ENCODE data around the gene MIGA1. TPM values are rescaled to one million over a fixed set of nuclear protein-coding genes. Genes with fewer than 3 reads are reported as not detected.
A peak's percentile ranks its signal among the peaks of the same experiment; 100 is the strongest.

MIGA1 gene
- total RNA-seq, 2 experiments from 2014 or later, result 7.7 to 8.8 TPM

DNA sequence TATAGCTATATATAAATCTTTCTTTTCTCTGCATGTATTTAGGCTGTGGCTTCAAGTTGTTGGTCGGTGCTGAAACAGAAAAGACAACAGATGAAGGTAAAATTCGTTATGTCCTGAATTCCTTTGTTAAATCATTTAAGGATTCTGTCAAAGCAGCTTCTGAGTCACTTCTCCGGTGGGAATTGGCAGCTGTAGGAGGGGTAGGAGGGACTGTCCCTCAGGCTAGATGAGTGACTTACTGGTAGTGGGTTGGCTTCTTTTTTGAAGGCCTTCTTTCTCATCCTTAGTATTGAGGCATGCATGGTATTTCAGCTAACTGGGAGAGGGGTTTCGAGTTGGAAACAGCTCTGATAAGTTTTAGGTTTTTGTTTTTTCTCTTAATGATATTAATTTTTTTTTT lies 86.8 kb downstream of the MIGA1 start:
- H3K9me3 Mint-ChIP-seq, result no peaks in the 10 kb centered on the region
- peaks cover 24% of the 10 kb centered on the region for H3K36me3 Mint-ChIP-seq (ENCODE audit: low read depth)
- H3K27me3 Mint-ChIP-seq (ENCODE audit: low read depth), result no peaks in the 10 kb centered on the region
- H3K4me1 Mint-ChIP-seq (ENCODE audit: low read depth), result no peaks in the 10 kb centered on the region
- CTCF ChIA-PET, result interaction anchor here (0.9 kb wide), 1 partner anchor 12 kb away, joined by 3 read pairs; no protein-coding TSS in a partner anchor
- no peak overlapping the region for H3K4me3 Mint-ChIP-seq
- intact Hi-C loops (cut with micrococcal nuclease), result no loop called here
- no peak for DNase-seq
- H3K27ac Mint-ChIP-seq, result no peak overlapping the region

DNA sequence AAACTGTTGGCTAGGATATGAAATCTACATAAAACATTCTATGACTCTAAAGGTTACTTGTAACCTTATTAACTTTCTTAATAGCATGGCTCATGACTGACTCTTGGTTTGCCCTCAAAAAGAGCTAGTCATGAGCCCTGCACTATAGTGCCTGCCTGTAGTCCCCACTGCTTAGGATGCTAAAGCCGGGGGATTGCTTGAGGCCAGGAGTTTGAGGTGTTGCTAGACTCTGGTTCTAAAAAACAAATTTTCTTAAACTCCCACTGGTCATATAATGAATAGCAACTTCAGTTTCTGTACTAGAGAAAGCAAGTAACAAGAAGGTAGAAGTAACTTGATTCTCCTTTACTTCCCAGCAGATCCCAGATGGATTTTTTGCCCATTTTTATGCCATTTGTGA lies 93.2 kb downstream of the MIGA1 start:
- H3K4me1 Mint-ChIP-seq (ENCODE audit: low read depth), result no peaks in the 10 kb centered on the region
- H3K4me3 Mint-ChIP-seq, result no peak overlapping the region
- no peaks in the 10 kb centered on the region for H3K27me3 Mint-ChIP-seq (ENCODE audit: low read depth)
- H3K36me3 Mint-ChIP-seq (ENCODE audit: low read depth), result peaks cover 13% of the 10 kb centered on the region
- H3K9me3 Mint-ChIP-seq, result no peaks in the 10 kb centered on the region
- CTCF ChIA-PET, result interaction anchor here (1.2 kb wide), 1 partner anchor 28 kb away, joined by 3 read pairs; no protein-coding TSS in a partner anchor
- intact Hi-C loops (cut with micrococcal nuclease), result no loop called here
- no peak for DNase-seq
- no peak overlapping the region for H3K27ac Mint-ChIP-seq

DNA sequence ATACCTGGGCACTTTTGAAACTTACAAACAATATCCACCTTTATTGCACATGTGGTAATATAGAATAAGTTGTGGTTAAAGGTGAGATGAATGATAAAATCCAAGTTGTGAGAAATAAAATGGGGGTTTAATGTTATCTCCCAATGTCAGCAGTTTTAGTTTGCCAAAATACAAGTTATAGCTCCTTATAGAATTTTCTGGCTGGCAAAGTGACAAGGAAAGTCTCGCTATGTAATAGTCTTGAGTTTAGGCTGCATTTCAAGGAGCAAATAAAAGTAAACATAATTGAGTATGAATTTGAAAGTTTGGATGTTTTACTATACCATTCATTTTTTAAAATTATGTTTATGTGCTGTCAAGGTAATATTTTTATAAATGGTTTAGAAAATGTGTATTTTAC lies 94.0 kb downstream of the MIGA1 start:
- Mint-ChIP-seq H3K9me3 (no peaks in the 10 kb centered on the region), H3K4me1 (ENCODE audit: low read depth) (no peaks in the 10 kb centered on the region), H3K27ac (no peak overlapping the region), H3K4me3 (no peak overlapping the region), H3K36me3 (ENCODE audit: low read depth) (peaks cover 11% of the 10 kb centered on the region), H3K27me3 (ENCODE audit: low read depth) (no peaks in the 10 kb centered on the region)
- DNase-seq, result no peak
- CTCF ChIA-PET, result interaction anchor here (1.2 kb wide), 1 partner anchor 27 kb away, joined by 3 read pairs; no protein-coding TSS in a partner anchor
- intact Hi-C loops (cut with micrococcal nuclease), result no loop called here

- no peak for DNase-seq
- H3K4me3 Mint-ChIP-seq, result no peak overlapping the region
- intact Hi-C loops (cut with micrococcal nuclease), result no loop called here
- H3K27me3 Mint-ChIP-seq (ENCODE audit: low read depth), result no peaks in the 10 kb centered on the region
- peaks cover 7% of the 10 kb centered on the region for H3K36me3 Mint-ChIP-seq (ENCODE audit: low read depth)
- H3K27ac Mint-ChIP-seq, result no peak overlapping the region
- no peaks in the 10 kb centered on the region for H3K4me1 Mint-ChIP-seq (ENCODE audit: low read depth)
- H3K9me3 Mint-ChIP-seq, result no peaks in the 10 kb centered on the region
- CTCF ChIA-PET, result interaction anchor here (0.6 kb wide), 1 partner anchor 107 kb away, joined by 3 read pairs; no protein-coding TSS in a partner anchor
These were observed 95.5 kb downstream of the MIGA1 start for GRCh38 chr1:77874804-77875445.

DNA sequence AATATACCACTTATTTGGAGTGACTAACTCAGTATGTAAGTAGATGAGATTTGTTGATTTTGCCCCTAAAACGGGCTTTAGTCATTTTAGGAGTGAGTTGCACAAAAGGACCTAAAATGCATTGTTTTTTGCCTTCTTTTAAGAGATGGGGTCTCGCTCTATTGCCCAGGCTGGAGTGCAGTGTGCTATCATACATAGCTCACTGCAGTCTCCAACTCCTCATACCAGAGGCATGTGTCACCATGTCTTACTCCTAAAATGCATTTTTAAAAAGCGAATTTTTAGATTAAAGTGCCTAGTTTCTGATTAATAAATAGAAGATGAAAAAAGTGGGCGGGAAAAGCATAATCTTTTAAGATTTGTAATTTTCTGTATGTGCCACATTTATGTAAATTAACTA lies 97.4 kb downstream of the MIGA1 start:
- Mint-ChIP-seq H3K4me1 (ENCODE audit: low read depth) (peaks cover 6% of the 10 kb centered on the region), H3K27ac (no peak overlapping the region), H3K4me3 (no peak overlapping the region), H3K9me3 (no peaks in the 10 kb centered on the region), H3K36me3 (ENCODE audit: low read depth) (peaks cover 7% of the 10 kb centered on the region), H3K27me3 (ENCODE audit: low read depth) (no peaks in the 10 kb centered on the region)
- no peak for DNase-seq
- intact Hi-C loops (cut with micrococcal nuclease), result no loop called here
- CTCF ChIA-PET, result no interaction called here

DNA sequence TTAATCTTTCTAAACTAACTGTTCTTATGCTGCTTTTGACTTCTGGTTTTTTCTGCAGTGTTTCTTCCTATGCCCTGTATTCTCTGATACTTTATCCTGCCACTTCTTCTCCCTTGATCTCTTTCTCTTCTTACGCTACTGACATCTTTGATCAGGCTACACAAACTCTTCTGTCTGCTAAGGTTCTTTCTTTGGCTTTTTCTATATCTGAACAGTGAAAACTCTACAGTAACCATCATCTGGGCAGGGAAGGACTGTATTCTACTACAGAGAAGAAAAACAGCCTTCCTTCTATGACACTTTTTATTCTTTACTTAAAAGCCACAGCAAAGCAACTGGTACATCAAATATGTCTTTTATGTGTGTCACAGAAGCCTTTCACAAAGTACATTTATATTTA lies 101.6 kb downstream of the MIGA1 start:
- H3K9me3 Mint-ChIP-seq, result no peaks in the 10 kb centered on the region
- CTCF ChIA-PET, result no interaction called here
- H3K27me3 Mint-ChIP-seq (ENCODE audit: low read depth), result no peaks in the 10 kb centered on the region
- peaks cover 6% of the 10 kb centered on the region for H3K4me1 Mint-ChIP-seq (ENCODE audit: low read depth)
- DNase-seq, result no peak
- peaks cover 2% of the 10 kb centered on the region for H3K36me3 Mint-ChIP-seq (ENCODE audit: low read depth)
- H3K4me3 Mint-ChIP-seq, result no peak overlapping the region
- intact Hi-C loops (cut with micrococcal nuclease), result no loop called here
- no peak overlapping the region for H3K27ac Mint-ChIP-seq

DNA sequence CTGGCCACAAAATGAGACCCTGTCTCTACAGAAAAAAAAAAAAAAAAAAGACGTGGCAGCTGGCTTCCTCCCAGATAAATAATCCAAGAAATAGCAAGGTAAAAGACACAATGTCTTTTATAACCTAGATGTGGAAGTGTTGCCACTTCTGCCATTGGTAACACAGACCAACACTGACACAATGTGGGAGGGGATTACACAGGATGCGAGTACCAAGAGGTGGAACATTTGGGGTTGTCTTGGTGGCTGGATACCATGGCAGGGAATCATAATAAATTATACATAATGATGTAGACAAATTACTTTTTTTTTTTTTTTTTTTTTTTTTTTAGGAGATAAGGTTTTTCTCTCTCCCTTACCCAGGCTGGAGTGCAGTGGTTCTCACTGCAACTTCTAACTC lies 103.0 kb downstream of the MIGA1 start:
- Mint-ChIP-seq H3K4me3 (no peak overlapping the region), H3K27ac (no peak overlapping the region), H3K27me3 (ENCODE audit: low read depth) (peaks cover 6% of the 10 kb centered on the region), H3K36me3 (ENCODE audit: low read depth) (peaks cover 5% of the 10 kb centered on the region), H3K9me3 (no peaks in the 10 kb centered on the region), H3K4me1 (ENCODE audit: low read depth) (peaks cover 6% of the 10 kb centered on the region)
- CTCF ChIA-PET, result no interaction called here
- no peak for DNase-seq
- intact Hi-C loops (cut with micrococcal nuclease), result no loop called here

- peaks cover 5% of the 10 kb centered on the region for H3K36me3 Mint-ChIP-seq (ENCODE audit: low read depth)
- no peaks in the 10 kb centered on the region for H3K9me3 Mint-ChIP-seq
- intact Hi-C loops (cut with micrococcal nuclease), result no loop called here
- H3K27ac Mint-ChIP-seq, result no peak within 1 kb of the TSS
- H3K4me3 Mint-ChIP-seq, result peak within 1 kb of the TSS; percentile 66
- DNase-seq, result peak; percentile 7
- H3K4me1 Mint-ChIP-seq (ENCODE audit: low read depth), result peaks cover 7% of the 10 kb centered on the region
- H3K27me3 Mint-ChIP-seq (ENCODE audit: low read depth), result peaks cover 18% of the 10 kb centered on the region
- CTCF ChIA-PET, result interaction anchor here (0.5 to 1.1 kb wide), 3 partner anchors 62 to 244 kb away, joined by 3 to 5 read pairs (median 4); no protein-coding TSS in a partner anchor
These were observed 108.8 kb downstream of the MIGA1 start, which contains the start of gene NEXN for GRCh38 chr1:77888081-77888780. TSS of gene NEXN (plus strand) at chr1:77888624. CDS start at chr1:77916107, 27,483 bp downstream.

DNA sequence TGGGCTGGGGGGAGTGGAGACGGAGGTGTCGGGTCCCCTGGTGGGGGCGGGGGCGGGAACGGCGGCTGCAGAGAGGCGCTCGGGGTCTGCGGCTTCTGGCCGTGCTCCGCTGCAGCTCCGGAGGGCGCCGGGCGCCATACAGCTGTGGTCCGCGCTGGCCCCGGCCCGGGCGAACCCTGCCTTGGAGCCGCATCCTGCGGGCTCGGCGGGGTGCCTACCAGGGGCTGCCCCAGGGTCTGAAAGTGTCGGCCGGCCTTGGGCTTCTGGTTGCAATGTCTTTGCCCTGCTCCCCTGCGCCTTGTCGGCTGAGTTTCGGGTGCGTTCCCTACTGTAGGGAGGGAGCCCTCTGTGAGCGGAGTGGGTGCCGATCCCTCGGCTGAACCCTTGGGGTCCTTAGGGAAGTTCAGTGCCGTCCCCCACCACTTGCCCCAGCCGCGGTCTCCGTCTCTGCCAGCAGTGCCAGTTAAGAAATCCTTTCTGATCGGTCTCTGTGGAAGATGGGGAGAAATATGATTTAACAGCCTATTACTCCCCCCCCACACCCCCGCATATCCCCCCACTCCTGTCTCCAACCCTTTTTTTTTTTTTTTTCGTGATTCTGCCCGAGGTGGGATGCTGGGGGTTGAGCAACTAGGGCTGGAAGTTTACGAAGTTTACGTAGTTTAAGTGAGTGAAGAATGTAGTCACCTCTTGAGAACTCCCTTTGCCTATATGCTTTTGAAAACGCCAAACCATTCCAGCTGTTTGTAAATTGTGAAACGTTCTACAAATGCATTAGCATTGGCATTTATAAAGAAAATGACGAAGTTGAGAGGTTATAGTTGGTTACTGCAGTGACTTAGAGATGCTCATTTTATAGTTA lies 109.6 kb downstream of the MIGA1 start:
- DNase-seq, result peak; percentile 38
- intact Hi-C loops (cut with micrococcal nuclease), result no loop called here
- H3K27ac Mint-ChIP-seq, result no peak overlapping the region
- H3K4me1 Mint-ChIP-seq (ENCODE audit: low read depth), result peaks cover 7% of the 10 kb centered on the region
- no peaks in the 10 kb centered on the region for H3K9me3 Mint-ChIP-seq
- peaks cover 4% of the 10 kb centered on the region for H3K36me3 Mint-ChIP-seq (ENCODE audit: low read depth)
- peaks cover 18% of the 10 kb centered on the region for H3K27me3 Mint-ChIP-seq (ENCODE audit: low read depth)
- CTCF ChIA-PET, result no interaction called here
- peak overlapping the region; percentile 66 for H3K4me3 Mint-ChIP-seq

- Mint-ChIP-seq H3K9me3 (no peaks in the 10 kb centered on the region), H3K27ac (no peak overlapping the region), H3K27me3 (ENCODE audit: low read depth) (peaks cover 18% of the 10 kb centered on the region), H3K4me1 (ENCODE audit: low read depth) (peaks cover 7% of the 10 kb centered on the region), H3K4me3 (no peak overlapping the region), H3K36me3 (ENCODE audit: low read depth) (peaks cover 3% of the 10 kb centered on the region)
- CTCF ChIA-PET, result no interaction called here
- no peak for DNase-seq
- intact Hi-C loops (cut with micrococcal nuclease), result no loop called here
These were observed 110.2 kb downstream of the MIGA1 start for GRCh38 chr1:77889671-77890070.

GRCh38 chr1:77891200-77891599 lies 111.8 kb downstream of the MIGA1 start:
- no peak for DNase-seq
- peaks cover 3% of the 10 kb centered on the region for H3K36me3 Mint-ChIP-seq (ENCODE audit: low read depth)
- peaks cover 19% of the 10 kb centered on the region for H3K27me3 Mint-ChIP-seq (ENCODE audit: low read depth)
- no peak overlapping the region for H3K4me3 Mint-ChIP-seq
- intact Hi-C loops (cut with micrococcal nuclease), result no loop called here
- CTCF ChIA-PET, result no interaction called here
- H3K27ac Mint-ChIP-seq, result no peak overlapping the region
- H3K9me3 Mint-ChIP-seq, result no peaks in the 10 kb centered on the region
- peaks cover 7% of the 10 kb centered on the region for H3K4me1 Mint-ChIP-seq (ENCODE audit: low read depth)

GRCh38 chr1:77899647-77900320 lies 120.3 kb downstream of the MIGA1 start:
- H3K36me3 Mint-ChIP-seq (ENCODE audit: low read depth), result no peaks in the 10 kb centered on the region
- intact Hi-C loops (cut with micrococcal nuclease), result loop anchor here (1.0 to 5.0 kb wide), 5 partner anchors 74 to 1747 kb away; no protein-coding TSS in a partner anchor
- no peaks in the 10 kb centered on the region for H3K9me3 Mint-ChIP-seq
- H3K4me1 Mint-ChIP-seq (ENCODE audit: low read depth), result no peaks in the 10 kb centered on the region
- H3K27me3 Mint-ChIP-seq (ENCODE audit: low read depth), result peaks cover 2% of the 10 kb centered on the region
- CTCF ChIA-PET, result interaction anchor here (0.8 to 1.4 kb wide), 6 partner anchors 17 to 214 kb away, joined by 3 to 7 read pairs (median 4); no protein-coding TSS in a partner anchor
- no peak for DNase-seq
- H3K4me3 Mint-ChIP-seq, result no peak overlapping the region
- no peak overlapping the region for H3K27ac Mint-ChIP-seq

Measured in activated naive CD4-positive, alpha-beta T cell treated with anti-CD3 and anti-CD28 coated beads for 36 hours (primary cell).